DMS79 (cell line): ENCODE results near the gene ISCA2.
"Not testable (repeated sequence)": the region's sequence is repeated elsewhere in the genome, so short reads cannot be mapped to it uniquely, and the experiment has no call there.

Source experiments
- DNase-seq: peaks from one replicate; lab custom pipeline; 2025; lab: John Stamatoyannopoulos, UW

ISCA2 gene

DNA sequence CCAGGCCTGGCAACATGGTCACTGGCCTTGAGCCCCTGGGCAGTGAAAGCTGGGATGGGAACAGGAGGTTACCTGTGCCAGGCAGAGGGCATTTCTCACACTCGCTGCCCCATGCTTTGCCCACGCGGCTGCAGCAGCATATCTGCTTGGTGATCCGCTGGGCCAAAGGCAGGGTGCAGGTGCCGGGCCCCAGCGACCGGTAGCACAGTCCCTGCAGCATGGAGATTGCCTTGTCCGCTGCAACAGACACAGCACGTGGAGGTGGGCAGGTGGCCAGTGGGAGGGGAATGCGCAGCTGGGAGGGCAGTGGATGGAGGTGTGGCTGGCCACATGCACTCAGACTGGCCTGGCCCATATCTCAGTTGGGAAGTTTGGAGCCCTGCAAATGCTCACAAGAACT is 35.3 kb downstream of the ISCA2 start:
- DNase-seq = no peak

GRCh38 chr14:74531006-74531405 is 37.4 kb downstream of the ISCA2 start:
- no peak for DNase-seq

DNA sequence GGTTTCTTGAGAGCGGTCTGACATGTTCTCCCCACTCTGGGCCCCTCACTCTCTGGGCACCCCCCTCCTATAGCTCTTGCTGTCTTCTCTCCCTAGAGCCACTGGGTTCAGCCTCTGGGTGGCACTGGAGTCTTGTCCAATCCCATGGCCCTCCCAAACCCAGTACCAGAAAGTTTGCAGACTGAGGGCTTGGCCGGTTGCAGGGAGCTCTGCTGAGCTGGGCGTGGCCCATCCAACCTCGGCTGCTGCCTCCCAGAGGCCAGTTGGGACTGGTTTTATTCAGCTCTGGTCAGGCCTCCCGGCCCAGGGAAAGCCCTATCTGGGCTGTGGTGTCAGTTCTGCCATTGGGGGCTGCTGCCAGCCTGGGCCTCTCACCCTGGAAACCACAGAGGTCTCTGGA is 37.9 kb downstream of the ISCA2 start:
- no peak for DNase-seq

DNA sequence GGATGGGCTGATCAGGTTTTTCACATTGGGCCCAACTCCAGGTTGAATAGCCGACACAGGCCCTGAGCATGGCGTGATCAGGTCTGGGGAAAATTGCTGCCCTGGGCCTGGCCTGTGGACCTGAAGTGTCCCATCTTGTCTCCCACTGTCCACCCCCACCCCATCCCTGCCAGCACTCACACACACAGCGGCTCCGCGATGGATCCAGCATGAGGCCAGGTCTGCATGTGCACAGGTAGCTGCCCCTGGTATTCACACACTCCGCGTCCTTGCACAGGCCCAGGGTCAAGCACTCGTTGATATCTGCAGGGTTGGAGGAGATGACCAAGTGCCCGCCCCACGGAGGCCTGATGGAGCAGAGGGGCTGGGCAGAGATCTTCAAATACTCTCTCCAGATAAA is 38.7 kb downstream of the ISCA2 start:
- DNase-seq = no peak

GRCh38 chr14:74533576-74533975 is 40.0 kb downstream of the ISCA2 start:
- DNase-seq = no peak

- no peak for DNase-seq
Measured at GRCh38 chr14:74535756-74536325, 42.3 kb downstream of the ISCA2 start.

- not testable (repeated sequence) for DNase-seq
Measured at GRCh38 chr14:74536336-74536735, 42.8 kb downstream of the ISCA2 start.

DNA sequence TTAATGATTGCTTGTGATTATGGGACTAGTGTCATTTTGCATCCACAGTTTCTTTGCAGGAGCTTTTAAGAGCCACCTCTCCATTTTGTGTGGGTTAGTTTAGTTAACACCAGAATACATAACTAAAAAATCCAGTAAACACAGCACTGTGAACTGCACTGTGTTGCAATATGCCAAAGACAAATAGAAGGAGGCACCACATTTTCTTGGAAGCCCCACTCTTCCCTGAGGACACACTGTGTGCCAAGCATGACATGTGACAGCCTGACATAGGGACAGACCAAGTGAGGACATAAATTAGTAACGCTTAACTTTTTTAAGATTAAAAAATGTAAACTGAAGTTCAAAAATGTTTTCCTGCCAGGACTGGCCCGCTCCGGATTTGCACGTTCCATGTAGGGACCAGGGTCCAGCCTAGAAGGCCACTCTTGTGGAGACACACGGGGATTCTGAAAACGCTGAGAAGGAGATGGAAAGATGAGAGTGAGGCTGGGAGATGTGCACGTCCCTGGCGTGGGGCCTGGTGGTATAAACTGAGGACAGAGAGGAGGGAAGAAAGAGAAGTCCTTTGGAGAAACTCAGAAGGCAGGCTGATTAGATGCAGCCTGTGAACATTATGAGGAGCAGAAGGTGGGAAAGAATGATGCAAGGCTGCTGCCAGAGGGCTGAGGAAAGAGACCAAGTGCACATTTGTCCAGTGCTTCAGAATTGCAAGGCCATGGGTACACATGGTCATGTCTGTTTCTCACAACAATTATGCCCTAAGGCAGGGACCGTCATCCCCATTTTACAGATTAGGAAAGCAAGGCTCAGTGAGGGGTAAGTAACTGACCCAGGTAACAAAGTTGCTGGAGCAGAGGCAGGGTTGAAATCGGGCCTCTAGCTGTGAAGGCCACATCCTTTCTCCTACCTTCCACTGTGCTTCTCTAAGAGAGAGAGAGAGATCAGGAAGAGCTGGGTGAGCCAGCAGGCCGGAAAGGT is 45.1 kb downstream of the ISCA2 start:
- DNase-seq = no peak

GRCh38 chr14:74539503-74539902 is 45.9 kb downstream of the ISCA2 start:
- DNase-seq = no peak

DNA sequence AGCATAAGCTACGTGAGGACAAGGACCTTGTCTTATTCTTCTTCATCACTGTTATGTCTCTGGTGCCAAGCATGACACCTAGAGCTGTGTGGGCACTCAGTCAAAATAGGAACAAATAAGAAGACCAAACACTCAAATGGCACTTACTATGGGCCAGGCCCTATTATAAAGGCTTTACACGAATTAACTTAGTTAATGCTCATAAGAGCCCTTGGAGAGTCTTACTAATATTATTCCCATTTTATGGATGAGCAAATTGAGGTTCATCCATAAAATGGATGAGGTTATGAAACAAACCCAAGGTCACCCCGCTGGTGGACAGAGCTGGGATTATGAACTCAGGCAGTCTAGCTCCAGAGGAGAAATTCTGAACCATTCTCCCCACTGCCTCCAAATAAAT is 47.7 kb downstream of the ISCA2 start:
- no peak for DNase-seq

GRCh38 chr14:74542056-74542685 is 48.6 kb downstream of the ISCA2 start:
- DNase-seq = no peak

GRCh38 chr14:74543771-74544438 is 50.3 kb downstream of the ISCA2 start:
- no peak for DNase-seq

GRCh38 chr14:74545386-74545785 is 51.8 kb downstream of the ISCA2 start:
- DNase-seq = no peak

- DNase-seq = no peak
Measured at GRCh38 chr14:74546416-74546815, 52.9 kb downstream of the ISCA2 start.
